ENCODE data around the gene KCNMB1. TPM values are rescaled to one million over a fixed set of nuclear protein-coding genes. Genes with fewer than 3 reads are reported as not detected.

KCNMB1 gene
- total and polyA plus RNA-seq, 11 donors = 0.25 to 3.7 (median 1.0) TPM

- intact Hi-C loops (cut with DNase I) = loop anchor here in 1 of 10 donors (10.0 kb wide), 1 partner anchor 322 kb away; the partner anchor contains the start of gene FOXI1
- no peak for ATAC-seq
- WGBS, 4 donors = 61 to 81% (median 70%) methylated on average over 6 of the region's 6 CpGs
Observed at GRCh38 chr5:170426786-170427185, 37.6 kb upstream of the KCNMB1 start.

GRCh38 chr5:170426149-170426767 is 37.1 kb upstream of the KCNMB1 start:
- intact Hi-C loops (cut with DNase I) = loop anchor here in 1 of 10 donors (10.0 kb wide), 1 partner anchor 321 kb away; the partner anchor contains the start of gene FOXI1

More at GRCh38 chr5:170426786-170427185, 37.6 kb upstream of the KCNMB1 start:
- Histone ChIP-seq H3K27ac (peak overlapping the region in 1 of 12 donors; percentile 1), H3K4me3 (no peak overlapping the region), H3K9me3 (no peaks in the 10 kb centered on the region), H3K27me3 (no peaks in the 10 kb centered on the region), H3K4me1 (peaks cover 0 to 40% (median 10%) of the 10 kb centered on the region in 12 donors), H3K36me3 (no peaks in the 10 kb centered on the region)
- DNase-seq = no peak
- no peak for TF ChIP-seq CTCF (IDR thresholded peaks at IDR 0.05)
- no peak for TF ChIP-seq POLR2A (IDR thresholded peaks at IDR 0.05)

GRCh38 chr5:170425731-170426130 is 36.6 kb upstream of the KCNMB1 start:
- no peak for ATAC-seq
- H3K9me3 ChIP-seq = no peaks in the 10 kb centered on the region
- no peak overlapping the region for H3K4me3 ChIP-seq
- intact Hi-C loops (cut with DNase I) = loop anchor here in 1 of 10 donors (10.0 kb wide), 1 partner anchor 321 kb away; the partner anchor contains the start of gene FOXI1
- no peaks in the 10 kb centered on the region for H3K36me3 ChIP-seq
- TF ChIP-seq CTCF (IDR thresholded peaks at IDR 0.05) = no peak
- no peak for TF ChIP-seq POLR2A (IDR thresholded peaks at IDR 0.05)
- H3K4me1 ChIP-seq = peaks cover 0 to 50% (median 10%) of the 10 kb centered on the region in 12 donors
- peak overlapping the region in 1 of 12 donors; percentile 37 for H3K27ac ChIP-seq
- DNase-seq = no peak
- WGBS, 4 donors = 83 to 90% (median 85%) methylated on average over 2 to 6 of the region's 6 CpGs
- H3K27me3 ChIP-seq = no peaks in the 10 kb centered on the region

More at GRCh38 chr5:170426149-170426767, 37.1 kb upstream of the KCNMB1 start:
- Histone ChIP-seq H3K27ac (peak overlapping the region in 1 of 12 donors; percentile 37), H3K36me3 (no peaks in the 10 kb centered on the region), H3K27me3 (no peaks in the 10 kb centered on the region), H3K9me3 (no peaks in the 10 kb centered on the region), H3K4me1 (peaks cover 0 to 45% (median 10%) of the 10 kb centered on the region in 12 donors), H3K4me3 (no peak overlapping the region)
- ATAC-seq (peak in 3 of 4 donors; percentile 15 to 34 (median 27)), DNase-seq (peak in 2 of 5 donors; percentile 25 to 38)
- no peak for TF ChIP-seq POLR2A (IDR thresholded peaks at IDR 0.05)
- WGBS, 4 donors = 62 to 89% (median 88%) methylated on average over 3 of the region's 3 CpGs

- H3K27ac ChIP-seq = peak overlapping the region in 1 of 12 donors; percentile 65
- H3K4me3 ChIP-seq = no peak overlapping the region
- no peaks in the 10 kb centered on the region for H3K36me3 ChIP-seq
- TF ChIP-seq CTCF (IDR thresholded peaks at IDR 0.05) = no peak
- no peak for TF ChIP-seq POLR2A (IDR thresholded peaks at IDR 0.05)
- DNase-seq = no peak
- ATAC-seq = no peak
- H3K9me3 ChIP-seq = no peaks in the 10 kb centered on the region
- 78 to 99% (median 92%) methylated on average over 4 of the region's 4 CpGs for WGBS, 4 donors
- peaks cover 0 to 52% (median 10%) of the 10 kb centered on the region in 12 donors for H3K4me1 ChIP-seq
- no peaks in the 10 kb centered on the region for H3K27me3 ChIP-seq
- intact Hi-C loops (cut with DNase I) = loop anchor here in 5 of 10 donors (5.0 to 10.0 kb wide), 6 partner anchors 72 to 322 kb away; partner anchors contain the start of gene FOXI1 (in 1 of the 5)
Observed at GRCh38 chr5:170424629-170425028, 35.5 kb upstream of the KCNMB1 start.
